Neuronal stem cell (in vitro differentiated cells): ENCODE data around the gene RITA1.

Experiments
- DNase-seq: peaks from one replicate; pipeline ENCODE4 v3.0.0-alpha.2; 2013; ENCODE audit warnings: low spot score
- H2AFZ ChIP-seq: one replicate; pipeline ENCODE4 v1.6.1; 2013; ENCODE audit warnings: mild to moderate bottlenecking, low read length, inconsistent platforms
- H2AK5ac ChIP-seq: 2 replicates; pipeline ENCODE4 v1.6.1; 2013; ENCODE audit warnings: low read depth, mild to moderate bottlenecking, inconsistent platforms, low read length, moderate library complexity, mixed read lengths
- H2BK120ac ChIP-seq: 2 replicates; pipeline ENCODE4 v1.6.1; 2013; ENCODE audit warnings: low read depth, mild to moderate bottlenecking, inconsistent platforms, low read length, moderate library complexity, mixed read lengths
- H2BK12ac ChIP-seq: one replicate; pipeline ENCODE4 v1.6.1; 2013; ENCODE audit warnings: low read length, inconsistent platforms
- H2BK15ac ChIP-seq: 2 replicates; pipeline ENCODE4 v1.6.1; 2013; ENCODE audit warnings: mild to moderate bottlenecking, low read length, inconsistent platforms, mixed read lengths
- H2BK5ac ChIP-seq: one replicate; pipeline ENCODE4 v1.6.1; 2013; ENCODE audit warnings: inconsistent platforms, mild to moderate bottlenecking, low read length, moderate library complexity
- H3K14ac ChIP-seq: one replicate; pipeline ENCODE4 v1.6.1; 2013; ENCODE audit warnings: low read length, inconsistent platforms
- H3K18ac ChIP-seq: 2 replicates; pipeline ENCODE4 v1.6.1; 2013; ENCODE audit warnings: low read length, inconsistent platforms
- H3K23ac ChIP-seq: 2 replicates; pipeline ENCODE4 v1.6.1; 2013; ENCODE audit warnings: low read depth, mild to moderate bottlenecking, mixed read lengths, low read length, inconsistent platforms; ENCODE audit not compliant: poor library complexity
- H3K27ac ChIP-seq: replicated peaks from 3 replicates; pipeline ENCODE4 v1.5.1; 2013; ENCODE audit warnings: low read length, inconsistent platforms
- H3K27me3 ChIP-seq, 3 experiments: 2 replicates each; pipeline ENCODE4 v1.6.1; 2013; ENCODE audit warnings: low read length in 3 of 3, mild to moderate bottlenecking in 2 of 3, inconsistent platforms in 1 of 3, low read depth in 1 of 3, mixed read lengths in 1 of 3, moderate library complexity in 1 of 3; ENCODE audit not compliant: control insufficient read depth in 3 of 3, insufficient read depth in 3 of 3
- H3K36me3 ChIP-seq, 2 donors: replicated peaks in 1 of 2; 2 replicates each; pipeline ENCODE4 v1.6.1; 2013; ENCODE audit warnings: low read length in 2 of 2; ENCODE audit not compliant: control insufficient read depth in 2 of 2, insufficient read depth in 2 of 2
- H3K4ac ChIP-seq: 2 replicates; pipeline ENCODE4 v1.6.1; 2013; ENCODE audit warnings: inconsistent platforms, mild to moderate bottlenecking, low read length, moderate library complexity
- H3K4me1 ChIP-seq, 2 donors: 1 replicate in 1 of 2; 2 replicates in 1 of 2; pipeline ENCODE4 v1.6.1; 2013; ENCODE audit warnings: low read length in 2 of 2, low read depth in 1 of 2; ENCODE audit not compliant: control insufficient read depth in 2 of 2, insufficient read depth in 1 of 2
- H3K4me2 ChIP-seq: one replicate; pipeline ENCODE4 v1.6.1; 2013; ENCODE audit warnings: mild to moderate bottlenecking, low read length, inconsistent platforms; ENCODE audit not compliant: insufficient read depth, poor library complexity, severe bottlenecking
- H3K4me3 ChIP-seq, 2 donors: 2 replicates each; pipeline ENCODE4 v1.5.1; 2013; ENCODE audit warnings: low read length in 2 of 2, mild to moderate bottlenecking in 2 of 2, inconsistent platforms in 1 of 2, moderate library complexity in 1 of 2
- H3K79me1 ChIP-seq: one replicate; pipeline ENCODE4 v1.6.1; 2013; ENCODE audit warnings: low read depth, mild to moderate bottlenecking, inconsistent platforms, low read length, moderate library complexity
- H3K9ac ChIP-seq: one replicate; pipeline ENCODE4 v1.6.1; 2013; ENCODE audit warnings: mild to moderate bottlenecking, low read depth, low read length, inconsistent platforms; ENCODE audit not compliant: poor library complexity
- H3K9me3 ChIP-seq, 2 donors: replicated peaks in 1 of 2; 2 replicates each; pipeline versions ENCODE3 to v1.6.1; 2013; ENCODE audit warnings: low read length in 2 of 2, mild to moderate bottlenecking in 2 of 2, inconsistent platforms in 1 of 2, low read depth in 1 of 2, mixed read lengths in 1 of 2, moderate library complexity in 1 of 2; ENCODE audit not compliant: control insufficient read depth in 2 of 2, insufficient read depth in 1 of 2
- H4K8ac ChIP-seq: one replicate; pipeline ENCODE4 v1.6.1; 2013; ENCODE audit warnings: low read depth, mild to moderate bottlenecking, inconsistent platforms, low read length, moderate library complexity
- H4K91ac ChIP-seq: one replicate; pipeline ENCODE4 v1.6.1; 2013; ENCODE audit warnings: low read length, low read depth, mild to moderate bottlenecking, inconsistent platforms; ENCODE audit not compliant: poor library complexity
- WGBS, 2 donors: extraction: QIAGEN DNeasy Blood & Tissue Kit; methylation state at CpG; one replicate each; pipeline ENCODE4 v1.1.7; 2013; ENCODE audit warnings: missing lambda C conversion rate in 2 of 2, mixed read lengths in 1 of 2; ENCODE audit not compliant: insufficient read length in 2 of 2, insufficient replicate concordance in 1 of 2; ENCODE audit errors: extremely low coverage in 2 of 2; 5-methylcytosine and 5-hydroxymethylcytosine counted together

RITA1 gene

GRCh38 chr12:113224955-113225354 is 39.4 kb downstream of the RITA1 start:
- Histone ChIP-seq H2BK5ac (no peak overlapping the region), H3K23ac (no peak overlapping the region), H3K9me3 (no peaks in the 10 kb centered on the region), H4K8ac (no peak overlapping the region), H2BK15ac (no peak overlapping the region), H2AK5ac (no peak overlapping the region), H3K4ac (no peak overlapping the region), H3K4me2 (no peak overlapping the region), H3K9ac (no peak overlapping the region), H3K27me3 (no peaks in the 10 kb centered on the region), H3K18ac (no peak overlapping the region), H3K36me3 (peaks cover 0 to 2% of the 10 kb centered on the region in 2 donors), H3K27ac (no peak overlapping the region), H2BK12ac (no peak overlapping the region), H3K4me3 (no peak overlapping the region), H2AFZ (no peak overlapping the region), H3K79me1 (no peaks in the 10 kb centered on the region), H2BK120ac (no peak overlapping the region), H3K4me1 (peaks cover 4 to 21% of the 10 kb centered on the region in 2 donors), H4K91ac (no peak overlapping the region), H3K14ac (no peak overlapping the region)
- WGBS, 2 donors = no CpG with 5 or more reads among the region's 4 CpGs
- no peak for DNase-seq

- H4K8ac ChIP-seq = no peak overlapping the region
- no peak overlapping the region for H3K4me2 ChIP-seq
- no peak for DNase-seq
- H3K14ac ChIP-seq = no peak overlapping the region
- no peak overlapping the region for H2AFZ ChIP-seq
- no peak overlapping the region for H2BK15ac ChIP-seq
- no peaks in the 10 kb centered on the region for H3K79me1 ChIP-seq
- H3K23ac ChIP-seq = no peak overlapping the region
- H2BK120ac ChIP-seq = no peak overlapping the region
- H4K91ac ChIP-seq = no peak overlapping the region
- no peak overlapping the region for H2BK5ac ChIP-seq
- H3K27me3 ChIP-seq = no peaks in the 10 kb centered on the region
- H3K4me3 ChIP-seq = no peak overlapping the region
- H3K9me3 ChIP-seq = peaks cover 3 to 5% of the 10 kb centered on the region in 2 donors
- peaks cover 9 to 21% of the 10 kb centered on the region in 2 donors for H3K4me1 ChIP-seq
- H3K18ac ChIP-seq = peak overlapping the region; percentile 21
- H2AK5ac ChIP-seq = no peak overlapping the region
- no peak overlapping the region for H2BK12ac ChIP-seq
- no peak overlapping the region for H3K27ac ChIP-seq
- H3K4ac ChIP-seq = no peak overlapping the region
- H3K9ac ChIP-seq = no peak overlapping the region
- H3K36me3 ChIP-seq = peaks cover 9 to 16% of the 10 kb centered on the region in 2 donors
- no CpG with 5 or more reads among the region's 13 CpGs for WGBS, 2 donors
Observed at GRCh38 chr12:113226696-113227568, 41.4 kb downstream of the RITA1 start.

- WGBS, 2 donors = no CpG with 5 or more reads among the region's 5 CpGs
- no peak overlapping the region for H3K27ac ChIP-seq
- no peak for DNase-seq
Observed at GRCh38 chr12:113227686-113228391, 42.3 kb downstream of the RITA1 start.

GRCh38 chr12:113228394-113229028 is 43.0 kb downstream of the RITA1 start:
- no peak for DNase-seq
- Histone ChIP-seq H3K23ac (no peak overlapping the region), H3K27me3 (no peaks in the 10 kb centered on the region), H3K27ac (no peak overlapping the region), H3K79me1 (no peaks in the 10 kb centered on the region), H3K4ac (no peak overlapping the region), H3K4me3 (no peak overlapping the region), H4K8ac (no peak overlapping the region), H3K9me3 (peaks cover 3 to 5% of the 10 kb centered on the region in 2 donors), H3K36me3 (peaks cover 12 to 21% of the 10 kb centered on the region in 2 donors), H2BK15ac (no peak overlapping the region), H3K18ac (no peak overlapping the region), H2AK5ac (no peak overlapping the region), H4K91ac (no peak overlapping the region), H2AFZ (no peak overlapping the region), H2BK5ac (no peak overlapping the region), H2BK120ac (no peak overlapping the region), H3K14ac (no peak overlapping the region), H3K9ac (no peak overlapping the region), H3K4me2 (no peak overlapping the region), H2BK12ac (no peak overlapping the region), H3K4me1 (peaks cover 10 to 20% of the 10 kb centered on the region in 2 donors)
- no CpG with 5 or more reads among the region's 5 CpGs for WGBS, 2 donors

More at GRCh38 chr12:113227686-113228391, 42.3 kb downstream of the RITA1 start:
- Histone ChIP-seq H3K79me1 (no peaks in the 10 kb centered on the region), H3K4me1 (peaks cover 13 to 14% of the 10 kb centered on the region in 2 donors), H3K4me3 (no peak overlapping the region), H3K9me3 (peaks cover 3 to 5% of the 10 kb centered on the region in 2 donors), H3K18ac (no peak overlapping the region), H2BK15ac (no peak overlapping the region), H3K9ac (no peak overlapping the region), H3K36me3 (peaks cover 12 to 21% of the 10 kb centered on the region in 2 donors), H3K14ac (no peak overlapping the region), H2AFZ (no peak overlapping the region), H2BK12ac (no peak overlapping the region), H4K8ac (no peak overlapping the region), H3K4ac (no peak overlapping the region), H3K4me2 (no peak overlapping the region), H2BK5ac (no peak overlapping the region), H2AK5ac (no peak overlapping the region), H4K91ac (no peak overlapping the region), H3K23ac (no peak overlapping the region), H3K27me3 (no peaks in the 10 kb centered on the region), H2BK120ac (no peak overlapping the region)
